Activated CD4-positive, alpha-beta memory T cell treated with anti-CD3 and anti-CD28 coated beads for 36 hours (primary cell): ENCODE measurements around the gene WDR73. TPM values are rescaled to one million over a fixed set of nuclear protein-coding genes. Genes with fewer than 3 reads are reported as not detected.
A peak's percentile ranks its signal among the peaks of the same experiment; 100 is the strongest.

Source experiments
- CTCF ChIA-PET: fragments of 350-600 bp; sonication (Branson Sonifier 250); formaldehyde crosslinking; loops from one replicate; lab custom pipeline; 2021; ENCODE audit warnings: antibody characterized with exemption, inconsistent platforms; lab: Charles Lee
- POLR2A ChIA-PET: fragments of 350-600 bp; sonication (Branson Sonifier 250); formaldehyde crosslinking; loops from one replicate; lab custom pipeline; 2021; ENCODE audit warnings: antibody characterized with exemption; lab: Charles Lee
- DNase-seq: peaks from one replicate; pipeline ENCODE4 v3.0.0-alpha.2; 2020
- H3K27ac Mint-ChIP-seq: one replicate; pipeline ENCODE4 v1.8.0; 2021; ENCODE audit warnings: mixed read lengths
- H3K27me3 Mint-ChIP-seq: one replicate; pipeline ENCODE4 v1.8.0; 2021; ENCODE audit warnings: mixed read lengths
- H3K36me3 Mint-ChIP-seq: one replicate; pipeline ENCODE4 v1.8.0; 2021; ENCODE audit warnings: mixed read lengths
- H3K4me1 Mint-ChIP-seq: one replicate; pipeline ENCODE4 v1.8.0; 2021; ENCODE audit warnings: low read depth, mixed read lengths
- H3K4me3 Mint-ChIP-seq: one replicate; pipeline ENCODE4 v1.8.0; 2021; ENCODE audit warnings: mild to moderate bottlenecking, mixed read lengths
- H3K9me3 Mint-ChIP-seq: one replicate; pipeline ENCODE4 v1.8.0; 2021; ENCODE audit warnings: mixed read lengths
- intact Hi-C: fragments of 100-400 bp; cut with micrococcal nuclease; formaldehyde crosslinking; loops from one replicate; pipeline ENCODE4 v1.15.1; 2023
- total RNA-seq, 2 experiments: library from RNA; stranded (reverse); gene quantifications; one replicate each; pipeline ENCODE4 v1.2.3, GENCODE V29; 2021

WDR73 gene
- total RNA-seq, 2 experiments from 2014 or later, result 13.7 to 14.9 TPM

DNA sequence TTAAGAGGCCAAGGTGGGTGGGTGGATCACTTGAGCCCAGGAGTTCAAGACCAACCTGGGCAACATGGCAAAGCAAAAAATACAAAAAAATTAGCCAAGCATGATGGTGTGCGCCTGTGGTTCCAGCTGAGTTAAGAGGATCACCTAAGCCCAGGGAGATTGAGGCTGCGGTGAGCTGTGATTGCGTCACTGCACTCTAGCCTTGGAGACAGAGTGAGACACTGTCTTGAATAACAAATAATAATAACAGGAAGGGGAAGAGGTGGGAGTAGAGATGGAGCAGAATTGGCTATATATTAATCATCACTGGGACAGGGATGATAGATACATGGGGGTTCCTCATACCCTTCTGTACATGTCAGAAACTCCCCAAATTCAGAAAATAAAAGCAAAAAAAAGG, 27.7 kb upstream of the WDR73 start:
- DNase-seq, result peak; percentile 86
- intact Hi-C loops, result loop anchor here (1.0 kb wide), 1 partner anchor 13 kb away; no protein-coding TSS in a partner anchor

DNA sequence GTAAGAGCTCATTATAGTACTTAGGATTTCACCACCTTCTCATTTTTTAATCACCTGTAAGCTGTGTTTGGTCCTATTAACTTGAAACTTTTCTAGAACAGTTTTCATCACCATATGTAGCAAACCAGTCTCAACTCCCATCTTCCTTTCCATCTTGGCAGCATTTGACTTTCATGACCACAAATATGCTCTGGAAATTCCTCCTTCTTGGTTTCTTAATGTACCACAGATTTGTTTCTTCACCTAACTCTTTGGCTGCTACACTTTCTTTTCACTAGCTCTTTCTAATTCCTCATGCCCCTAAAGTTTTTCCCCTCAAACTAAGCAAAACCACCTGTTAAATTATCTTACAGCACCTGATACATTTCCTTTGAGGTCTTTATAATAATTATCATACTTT, 17.1 kb upstream of the WDR73 start:
- H3K4me1 Mint-ChIP-seq, result peaks cover 52% of the 10 kb centered on the region
- ChIA-PET POLR2A (interaction anchor here (1.1 kb wide), 2 partner anchors 44 to 89 kb away, joined by 3 read pairs; no protein-coding TSS in a partner anchor), CTCF (interaction anchor here (0.7 to 1.8 kb wide), 4 partner anchors 17 to 85 kb away, joined by 3 to 7 read pairs (median 4); partner anchors contain the start of gene WDR73)
- no peaks in the 10 kb centered on the region for H3K27me3 Mint-ChIP-seq
- H3K27ac Mint-ChIP-seq, result peak overlapping the region; percentile 30
- no peak for DNase-seq
- H3K9me3 Mint-ChIP-seq, result no peaks in the 10 kb centered on the region
- H3K36me3 Mint-ChIP-seq, result peaks cover 37% of the 10 kb centered on the region
- H3K4me3 Mint-ChIP-seq, result no peak overlapping the region
- intact Hi-C loops, result no loop called here

More for the DNA sequence above, 27.7 kb upstream of the WDR73 start:
- CTCF ChIA-PET, result interaction anchor here (0.7 to 1.4 kb wide), 5 partner anchors 13 to 246 kb away, joined by 3 to 5 read pairs (median 4); no protein-coding TSS in a partner anchor
- Mint-ChIP-seq H3K9me3 (no peaks in the 10 kb centered on the region), H3K4me3 (no peak overlapping the region), H3K36me3 (peaks cover 48% of the 10 kb centered on the region), H3K4me1 (peaks cover 36% of the 10 kb centered on the region), H3K27ac (peak overlapping the region; percentile 79), H3K27me3 (no peaks in the 10 kb centered on the region)
- POLR2A ChIA-PET, result interaction anchor here (0.5 to 1.0 kb wide), 3 partner anchors 8 to 54 kb away, joined by 3 read pairs; no protein-coding TSS in a partner anchor

DNA sequence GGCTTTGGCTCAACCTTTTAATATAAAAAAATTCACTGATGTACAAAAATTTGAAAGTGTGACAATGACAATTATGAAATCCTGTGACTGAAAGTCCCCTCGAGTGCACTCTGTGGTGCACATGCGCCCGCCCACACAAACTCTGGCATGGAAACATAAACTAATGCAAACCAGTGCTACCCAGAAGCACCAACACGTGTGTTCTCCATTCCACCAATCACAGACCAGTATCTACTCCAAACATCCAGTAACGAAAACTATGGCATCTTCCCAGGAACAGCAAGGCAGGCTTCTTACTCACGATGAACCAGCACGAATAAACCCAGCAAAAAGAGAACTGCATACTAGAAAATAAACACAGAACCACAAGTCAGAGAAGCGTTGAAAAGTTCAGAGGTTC, 15.6 kb upstream of the WDR73 start:
- intact Hi-C loops, result loop anchor here (1.0 to 5.0 kb wide), 7 partner anchors 13 to 313 kb away; partner anchors contain the start of genes PDE8A and WDR73
- H3K27me3 Mint-ChIP-seq, result no peaks in the 10 kb centered on the region
- peak overlapping the region; percentile 79 for H3K27ac Mint-ChIP-seq
- POLR2A ChIA-PET, result interaction anchor here (0.7 to 1.4 kb wide), 7 partner anchors 13 to 82 kb away, joined by 3 to 9 read pairs (median 4); partner anchors contain the start of genes SEC11A and WDR73
- no peaks in the 10 kb centered on the region for H3K9me3 Mint-ChIP-seq
- peaks cover 41% of the 10 kb centered on the region for H3K36me3 Mint-ChIP-seq
- peak; percentile 76 for DNase-seq
- H3K4me1 Mint-ChIP-seq, result peaks cover 60% of the 10 kb centered on the region
- no peak overlapping the region for H3K4me3 Mint-ChIP-seq
- CTCF ChIA-PET, result interaction anchor here (0.7 to 1.3 kb wide), 7 partner anchors 11 to 79 kb away, joined by 3 to 7 read pairs (median 4); partner anchors contain the start of genes SEC11A and WDR73

DNA sequence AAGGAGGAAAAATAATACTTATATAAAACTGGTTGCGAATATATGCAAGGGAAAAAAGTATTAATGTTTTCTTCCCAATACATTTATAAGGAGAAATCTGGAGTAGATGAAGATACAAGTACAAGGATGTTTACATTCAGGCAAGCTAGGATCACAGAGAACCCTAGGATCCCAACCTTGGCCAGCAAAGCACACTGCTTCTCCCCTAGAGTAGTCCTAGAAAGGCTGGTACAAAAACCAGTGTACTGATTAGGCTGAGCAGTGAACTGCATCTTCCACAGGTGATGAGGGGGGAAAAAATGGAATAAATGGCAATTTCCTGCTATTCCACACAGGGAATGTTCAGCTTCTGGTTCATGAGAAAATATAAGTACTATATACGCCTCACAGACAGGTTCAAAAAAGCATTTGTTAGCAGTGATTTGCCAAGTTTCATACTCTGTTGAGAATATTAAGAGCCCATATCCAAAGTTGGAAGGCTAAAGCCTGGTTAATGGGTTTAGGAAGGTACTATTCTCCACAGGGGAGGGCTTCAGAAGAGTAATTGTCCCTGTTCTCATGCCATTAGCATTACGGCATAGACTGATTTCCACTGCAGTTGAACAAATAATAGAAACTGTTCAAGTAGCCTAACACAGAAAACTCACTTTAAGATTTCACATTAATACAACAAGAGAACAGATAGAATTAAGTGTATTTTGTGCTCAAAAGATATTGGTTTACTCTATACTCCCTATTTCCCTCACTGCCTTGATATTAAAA, 14.3 kb upstream of the WDR73 start:
- Mint-ChIP-seq H3K27ac (peak overlapping the region; percentile 79), H3K27me3 (no peaks in the 10 kb centered on the region), H3K36me3 (peaks cover 39% of the 10 kb centered on the region), H3K4me3 (peak overlapping the region; percentile 20), H3K9me3 (no peaks in the 10 kb centered on the region), H3K4me1 (peaks cover 60% of the 10 kb centered on the region)
- no peak for DNase-seq
- intact Hi-C loops, result loop anchor here (5.0 kb wide), 1 partner anchor 314 kb away; the partner anchor contains the start of gene PDE8A
- CTCF ChIA-PET, result interaction anchor here (0.6 to 1.3 kb wide), 7 partner anchors 10 to 81 kb away, joined by 3 to 7 read pairs (median 4); partner anchors contain the start of genes NMB, SEC11A and WDR73
- POLR2A ChIA-PET, result interaction anchor here (0.7 to 1.4 kb wide), 6 partner anchors 14 to 83 kb away, joined by 3 to 9 read pairs (median 6); partner anchors contain the start of genes SEC11A and WDR73

DNA sequence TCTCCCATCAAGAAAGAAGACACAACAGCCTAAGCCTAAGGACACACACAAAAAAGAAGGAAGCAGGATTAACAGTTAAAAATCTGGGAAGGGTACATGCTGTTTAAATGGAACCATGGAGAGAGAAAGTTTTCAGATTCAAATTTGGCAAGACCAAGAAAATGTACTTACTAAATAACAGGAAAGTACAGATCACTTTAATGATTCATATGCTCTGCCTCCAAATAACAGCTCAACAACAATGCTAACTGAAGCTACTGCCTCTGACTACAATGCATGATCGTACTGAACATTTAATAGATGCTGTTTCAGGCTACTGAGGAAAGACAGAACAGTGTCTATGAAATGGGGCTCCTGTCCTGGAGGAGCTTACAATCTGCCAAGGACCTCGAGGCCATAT, 12.3 kb upstream of the WDR73 start:
- H3K4me3 Mint-ChIP-seq, result no peak overlapping the region
- H3K27me3 Mint-ChIP-seq, result no peaks in the 10 kb centered on the region
- no peaks in the 10 kb centered on the region for H3K9me3 Mint-ChIP-seq
- no peak for DNase-seq
- CTCF ChIA-PET, result interaction anchor here (1.0 to 1.5 kb wide), 6 partner anchors 34 to 79 kb away, joined by 3 to 8 read pairs (median 3); partner anchors contain the start of gene SEC11A
- H3K27ac Mint-ChIP-seq, result peak overlapping the region; percentile 70
- peaks cover 50% of the 10 kb centered on the region for H3K4me1 Mint-ChIP-seq
- intact Hi-C loops, result loop anchor here (5.0 kb wide), 1 partner anchor 316 kb away; the partner anchor contains the start of gene PDE8A
- H3K36me3 Mint-ChIP-seq, result peaks cover 37% of the 10 kb centered on the region
- POLR2A ChIA-PET, result interaction anchor here (0.6 to 1.5 kb wide), 3 partner anchors 50 to 144 kb away, joined by 3 to 6 read pairs (median 4); partner anchors contain the start of gene SEC11A

DNA sequence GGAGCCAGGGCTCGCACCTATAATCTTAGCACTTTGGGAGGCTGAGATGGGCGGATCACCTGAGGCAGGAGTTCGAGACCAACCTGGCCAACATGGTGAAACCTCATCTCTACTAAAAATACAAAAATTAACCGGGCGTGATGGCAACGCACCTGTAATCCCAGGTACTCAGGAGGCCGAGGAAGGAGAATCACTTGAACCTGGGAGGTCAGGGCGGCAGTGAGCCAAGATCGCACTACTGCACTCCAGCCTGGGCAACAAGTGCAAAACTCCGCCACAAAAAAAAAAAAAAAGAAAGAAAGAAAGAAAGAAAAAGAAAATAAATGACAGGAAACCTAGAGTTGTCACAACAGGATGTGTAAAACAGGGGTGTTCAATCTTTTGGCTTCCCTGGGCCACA, 6.9 kb upstream of the WDR73 start:
- Mint-ChIP-seq H3K4me3 (no peak overlapping the region), H3K4me1 (peaks cover 29% of the 10 kb centered on the region), H3K9me3 (no peaks in the 10 kb centered on the region), H3K27me3 (no peaks in the 10 kb centered on the region), H3K27ac (no peak overlapping the region), H3K36me3 (peaks cover 11% of the 10 kb centered on the region)
- intact Hi-C loops, result no loop called here
- ChIA-PET POLR2A (no interaction called here), CTCF (no interaction called here)
- no peak for DNase-seq

DNA sequence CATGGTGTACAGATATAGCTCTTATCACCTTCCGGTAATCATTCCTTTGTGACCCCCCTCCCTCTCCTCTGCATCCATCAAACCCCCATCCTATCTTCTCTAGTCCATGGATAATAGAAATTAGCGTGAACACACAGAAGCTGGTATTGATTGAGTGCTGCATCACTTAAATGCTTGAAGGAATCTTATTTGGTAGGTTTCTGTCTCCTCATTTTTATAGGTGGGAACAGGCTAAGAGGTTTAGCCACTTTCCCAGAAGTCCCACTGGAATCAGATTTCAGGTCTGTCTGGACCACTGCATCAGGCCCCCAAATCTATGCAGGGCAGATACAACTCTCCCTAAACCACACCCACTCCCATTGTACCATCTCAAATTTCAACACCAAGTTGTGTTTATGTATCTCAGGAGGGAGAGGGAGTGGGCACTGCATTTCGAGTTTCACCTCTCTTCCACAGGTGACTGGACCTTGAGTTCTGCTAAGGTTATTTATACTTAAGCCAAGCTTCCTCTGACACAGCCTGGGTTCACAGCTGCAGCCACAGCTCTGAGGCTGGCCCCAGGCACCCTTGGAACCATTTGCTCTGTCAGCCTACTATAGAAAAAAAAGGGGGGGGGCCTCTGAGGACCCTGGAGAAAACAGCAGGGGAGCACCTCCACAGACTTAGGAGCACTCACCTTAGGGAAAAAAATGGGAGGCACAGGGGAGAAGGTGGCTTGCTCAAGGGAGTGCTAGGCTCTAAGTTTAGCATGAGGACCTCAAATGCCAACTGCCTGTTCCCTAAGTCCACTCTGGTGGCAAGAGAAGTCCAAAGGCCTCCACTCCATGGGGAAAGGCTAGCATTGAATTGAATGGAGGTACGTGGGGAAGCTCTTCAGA, 6.1 kb upstream of the WDR73 start:
- Mint-ChIP-seq H3K4me1 (peaks cover 23% of the 10 kb centered on the region), H3K27ac (peak overlapping the region; percentile 29), H3K36me3 (peaks cover 6% of the 10 kb centered on the region), H3K4me3 (no peak overlapping the region), H3K27me3 (no peaks in the 10 kb centered on the region), H3K9me3 (no peaks in the 10 kb centered on the region)
- POLR2A ChIA-PET, result interaction anchor here (1.0 kb wide), 1 partner anchor 16 kb away, joined by 4 read pairs; no protein-coding TSS in a partner anchor
- CTCF ChIA-PET, result interaction anchor here (0.7 to 2.1 kb wide), 4 partner anchors 28 to 87 kb away, joined by 3 to 14 read pairs (median 4); no protein-coding TSS in a partner anchor
- intact Hi-C loops, result loop anchor here (2.0 kb wide), 1 partner anchor 25 kb away; no protein-coding TSS in a partner anchor
- DNase-seq, result no peak

DNA sequence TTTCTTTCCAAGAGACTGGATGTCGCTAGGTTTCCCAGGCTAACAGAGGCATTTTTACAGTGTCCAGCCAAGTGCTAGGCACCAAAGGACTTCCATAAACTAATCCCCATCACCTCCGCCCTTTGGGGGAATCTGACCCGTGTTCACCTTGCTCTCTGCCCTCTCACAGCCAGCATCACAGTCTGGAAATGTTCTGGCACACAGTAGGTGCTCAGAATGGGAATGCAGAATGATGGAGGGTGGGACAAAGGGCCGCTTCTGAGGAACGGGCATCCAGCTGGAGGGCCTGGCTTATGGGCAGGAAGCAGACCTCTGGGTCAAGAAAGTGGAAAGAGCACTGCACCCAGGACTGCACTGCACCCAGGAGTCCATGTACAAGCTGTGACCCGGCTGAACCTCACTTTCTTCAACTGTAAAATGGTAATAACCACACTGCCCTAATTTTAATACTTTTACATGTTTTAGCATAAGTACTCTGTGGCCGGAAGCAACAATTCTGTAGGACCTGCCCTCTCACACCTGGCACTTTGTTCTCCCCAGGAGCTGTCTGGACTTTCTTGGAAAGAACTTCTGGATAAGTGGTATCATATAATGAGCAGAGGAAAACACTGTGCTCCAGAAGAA, 4.8 kb upstream of the WDR73 start:
- CTCF ChIA-PET, result interaction anchor here (0.6 to 2.1 kb wide), 13 partner anchors 9 to 219 kb away, joined by 3 to 14 read pairs (median 4); no protein-coding TSS in a partner anchor
- DNase-seq, result no peak

DNA sequence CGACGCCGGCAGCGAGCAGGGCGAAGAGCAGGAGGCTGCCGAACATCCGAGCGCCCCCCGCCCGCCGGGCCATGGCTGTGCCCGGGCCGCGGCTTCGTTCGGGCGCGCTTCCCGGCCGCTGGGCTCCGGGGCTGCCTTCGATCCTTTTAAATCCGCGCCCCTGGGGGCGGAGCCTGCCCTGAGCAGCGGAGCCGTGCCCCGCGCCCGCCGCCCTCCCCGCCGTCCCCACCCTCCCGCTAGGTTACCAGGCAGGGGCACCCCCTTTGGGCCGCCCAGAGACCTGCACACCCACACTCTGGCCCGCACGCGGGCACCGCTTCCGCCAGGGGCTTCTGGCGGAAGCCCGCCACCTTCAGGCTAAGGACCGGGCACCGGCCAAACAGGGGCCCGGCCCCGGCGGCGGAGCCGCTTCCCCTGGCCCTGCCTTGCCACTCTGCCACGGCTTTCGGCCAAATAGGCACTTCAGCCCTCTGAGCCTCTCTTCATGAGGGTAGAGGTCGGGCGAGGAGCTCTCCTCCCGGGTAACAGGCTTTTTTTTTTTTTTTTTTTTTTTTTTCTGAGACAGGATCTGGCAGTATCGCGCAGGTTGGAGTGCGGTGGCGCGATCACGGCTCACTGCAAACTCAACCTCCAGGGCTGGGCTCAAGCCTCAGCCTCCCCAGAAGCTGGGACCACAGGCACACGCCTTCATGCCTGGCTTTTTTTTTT, 4.2 kb upstream of the WDR73 start, which contains the start of gene NMB:
Gene NMB, minus strand, starts transcription at position 120 of the 708 bp plus-strand sequence. Its CDS starts 47 bp downstream, at position 73.
- Mint-ChIP-seq H3K27ac (peak within 1 kb of the TSS; percentile 68), H3K9me3 (no peaks in the 10 kb centered on the region), H3K27me3 (no peaks in the 10 kb centered on the region), H3K36me3 (peaks cover 2% of the 10 kb centered on the region), H3K4me1 (peaks cover 34% of the 10 kb centered on the region), H3K4me3 (peak within 1 kb of the TSS; percentile 69)
- CTCF ChIA-PET, result interaction anchor here (0.6 to 2.1 kb wide), 12 partner anchors 10 to 220 kb away, joined by 3 to 14 read pairs (median 4); no protein-coding TSS in a partner anchor
- POLR2A ChIA-PET, result interaction anchor here (1.1 to 1.3 kb wide), 3 partner anchors 13 to 89 kb away, joined by 3 to 7 read pairs (median 4); partner anchors contain the start of gene SEC11A
- DNase-seq, result peak; percentile 90
- intact Hi-C loops, result loop anchor here (1.0 to 2.0 kb wide), 2 partner anchors 27 to 220 kb away; no protein-coding TSS in a partner anchor

More for the DNA sequence above, 4.8 kb upstream of the WDR73 start:
- POLR2A ChIA-PET, result interaction anchor here (1.1 to 1.3 kb wide), 3 partner anchors 13 to 89 kb away, joined by 3 to 7 read pairs (median 4); partner anchors contain the start of gene SEC11A
- Mint-ChIP-seq H3K27me3 (no peaks in the 10 kb centered on the region), H3K4me3 (peak overlapping the region; percentile 68), H3K9me3 (no peaks in the 10 kb centered on the region), H3K36me3 (no peaks in the 10 kb centered on the region), H3K4me1 (peaks cover 29% of the 10 kb centered on the region), H3K27ac (peak overlapping the region; percentile 68)
- intact Hi-C loops, result loop anchor here (1.0 to 2.0 kb wide), 2 partner anchors 26 to 219 kb away; no protein-coding TSS in a partner anchor
